ENCODE measurements around the gene KCTD16.

GRCh38 chr5:144333336-144333920, 162.8 kb downstream of the KCTD16 start:
- no peak for TF ChIP-seq SIN3A (IDR thresholded peaks at IDR 0.05; ENCODE audit: low read depth)
- TF ChIP-seq, protein P1, sequence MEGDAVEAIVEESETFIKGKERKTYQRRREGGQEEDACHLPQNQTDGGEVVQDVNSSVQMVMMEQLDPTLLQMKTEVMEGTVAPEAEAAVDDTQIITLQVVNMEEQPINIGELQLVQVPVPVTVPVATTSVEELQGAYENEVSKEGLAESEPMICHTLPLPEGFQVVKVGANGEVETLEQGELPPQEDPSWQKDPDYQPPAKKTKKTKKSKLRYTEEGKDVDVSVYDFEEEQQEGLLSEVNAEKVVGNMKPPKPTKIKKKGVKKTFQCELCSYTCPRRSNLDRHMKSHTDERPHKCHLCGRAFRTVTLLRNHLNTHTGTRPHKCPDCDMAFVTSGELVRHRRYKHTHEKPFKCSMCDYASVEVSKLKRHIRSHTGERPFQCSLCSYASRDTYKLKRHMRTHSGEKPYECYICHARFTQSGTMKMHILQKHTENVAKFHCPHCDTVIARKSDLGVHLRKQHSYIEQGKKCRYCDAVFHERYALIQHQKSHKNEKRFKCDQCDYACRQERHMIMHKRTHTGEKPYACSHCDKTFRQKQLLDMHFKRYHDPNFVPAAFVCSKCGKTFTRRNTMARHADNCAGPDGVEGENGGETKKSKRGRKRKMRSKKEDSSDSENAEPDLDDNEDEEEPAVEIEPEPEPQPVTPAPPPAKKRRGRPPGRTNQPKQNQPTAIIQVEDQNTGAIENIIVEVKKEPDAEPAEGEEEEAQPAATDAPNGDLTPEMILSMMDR (IDR thresholded peaks at IDR 0.05 in 2 of 3, conservative IDR thresholded peaks at IDR 0.05 in 1 of 3; ENCODE audit: borderline replicate concordance in 1 of 3, insufficient read depth in 1 of 3, low read depth in 2 of 3, low read length in 2 of 3) = no peak
- TF ChIP-seq POLR2A (IDR thresholded peaks at IDR 0.05; ENCODE audit: borderline replicate concordance, extremely low read depth, insufficient read depth, insufficient read length) = no peak
- TF ChIP-seq TCF7L2 (IDR thresholded peaks at IDR 0.05; ENCODE audit: borderline replicate concordance, extremely low read depth, insufficient read depth, insufficient read length) = no peak
- TF ChIP-seq POLR2AphosphoS5 (IDR thresholded peaks at IDR 0.05; ENCODE audit: low read depth, low read length) = no peak

Measured in HCT116 (cell line).